NCI-H82 (cell line): ENCODE results near the gene ST8SIA3.
"Not testable (repeated sequence)": the region's sequence is repeated elsewhere in the genome, so short reads cannot be mapped to it uniquely, and the experiment has no call there.

ENCODE experiments used
- DNase-seq: peaks from one replicate; lab custom pipeline; 2025; lab: John Stamatoyannopoulos, UW

Gene ST8SIA3

GRCh38 chr18:57364460-57364859 lies 12.1 kb downstream of the ST8SIA3 start:
- no peak for DNase-seq

- no peak for DNase-seq
Measured at GRCh38 chr18:57366528-57367081, 14.2 kb downstream of the ST8SIA3 start.

GRCh38 chr18:57372444-57372843 lies 20.1 kb downstream of the ST8SIA3 start:
- DNase-seq: no peak

GRCh38 chr18:57373017-57373416 lies 20.7 kb downstream of the ST8SIA3 start:
- DNase-seq: no peak

- no peak for DNase-seq
Measured at GRCh38 chr18:57376503-57376902, 24.1 kb downstream of the ST8SIA3 start.

- DNase-seq: no peak
Measured at GRCh38 chr18:57389271-57389670, 36.9 kb downstream of the ST8SIA3 start.

GRCh38 chr18:57390044-57390443 lies 37.7 kb downstream of the ST8SIA3 start:
- DNase-seq: no peak

GRCh38 chr18:57394749-57395148 lies 42.4 kb downstream of the ST8SIA3 start:
- DNase-seq: not testable (repeated sequence)

- peak; percentile 1 for DNase-seq
Measured at GRCh38 chr18:57396831-57397230, 44.5 kb downstream of the ST8SIA3 start.

GRCh38 chr18:57397440-57398132 lies 45.2 kb downstream of the ST8SIA3 start:
- no peak for DNase-seq

GRCh38 chr18:57404345-57404744 lies 52.0 kb downstream of the ST8SIA3 start:
- no peak for DNase-seq

- no peak for DNase-seq
Measured at GRCh38 chr18:57409650-57410049, 57.3 kb downstream of the ST8SIA3 start.

GRCh38 chr18:57410749-57411148 lies 58.4 kb downstream of the ST8SIA3 start:
- no peak for DNase-seq

GRCh38 chr18:57416542-57416941 lies 64.2 kb downstream of the ST8SIA3 start:
- no peak for DNase-seq
